Chondrocyte (in vitro differentiated cells): ENCODE measurements around the gene MDFIC. TPM values are rescaled to one million over a fixed set of nuclear protein-coding genes. Genes with fewer than 3 reads are reported as not detected.

Source experiments
- DNase-seq: peaks from one replicate; pipeline ENCODE4 v3.0.0; 2021; ENCODE audit warnings: mixed read lengths, low spot score
- H3K27ac Mint-ChIP-seq: one replicate; pipeline ENCODE4 v1.8.0; 2021; ENCODE audit warnings: mild to moderate bottlenecking, moderate library complexity, mixed read lengths; ENCODE audit not compliant: unreplicated experiment
- H3K27me3 Mint-ChIP-seq: 2 replicates; pipeline ENCODE4 v1.8.0; 2021; ENCODE audit warnings: low read depth, mixed read lengths
- H3K36me3 Mint-ChIP-seq: 2 replicates; pipeline ENCODE4 v1.8.0; 2021; ENCODE audit warnings: low read depth, mixed read lengths
- H3K4me1 Mint-ChIP-seq: 2 replicates; pipeline ENCODE4 v1.8.0; 2021; ENCODE audit warnings: low read depth, mild to moderate bottlenecking, mixed read lengths
- H3K4me3 Mint-ChIP-seq: one replicate; pipeline ENCODE4 v1.8.0; 2021; ENCODE audit warnings: mild to moderate bottlenecking, moderate library complexity, mixed read lengths; ENCODE audit not compliant: unreplicated experiment
- H3K9me3 Mint-ChIP-seq: 2 replicates; pipeline ENCODE4 v1.8.0; 2021; ENCODE audit warnings: low read depth, mixed read lengths
- total RNA-seq: library from RNA; stranded (reverse); gene quantifications from 3 replicates; pipeline ENCODE4 v1.2.1, GENCODE V29; 2021
- TF ChIP-seq, protein P1 (sequence below): fragments of 200-600 bp; sonication (generic); IDR thresholded peaks from 2 replicates; pipeline ENCODE4 v1.5.0; 2021; ENCODE audit warnings: antibody characterized with exemption, mild to moderate bottlenecking, moderate library complexity

MDFIC gene
- total RNA-seq, 1 donor from 2014 or later, result 15.6 TPM

DNA sequence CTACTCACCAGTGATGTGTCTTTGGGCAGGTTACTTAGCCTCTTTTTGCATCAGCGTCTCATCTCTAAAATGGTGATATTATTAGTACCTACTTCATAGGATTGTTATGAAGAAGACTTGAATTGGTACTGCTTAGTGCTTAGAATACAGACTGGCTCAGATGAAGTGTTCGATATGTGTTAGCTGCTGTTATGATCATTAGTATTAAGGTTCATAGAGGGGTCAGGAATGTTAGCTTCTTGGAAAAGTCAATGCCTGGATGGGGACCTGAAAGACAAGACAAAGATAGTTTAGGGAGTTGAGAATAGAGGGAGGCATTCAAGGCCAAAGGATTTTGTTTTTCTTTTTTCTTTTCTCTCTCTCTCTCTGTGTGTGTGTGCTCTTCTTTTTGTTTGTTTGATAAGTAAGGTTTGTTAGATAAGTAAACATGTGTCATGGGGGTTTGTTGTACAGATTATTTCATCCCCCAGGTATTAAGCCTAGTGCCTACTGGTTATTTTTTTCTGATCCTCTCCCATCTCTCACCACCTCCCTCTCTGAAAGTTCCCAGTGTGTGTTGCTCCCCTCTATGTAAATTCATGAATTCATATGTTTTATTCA, 63.3 kb downstream of the MDFIC start:
- TF ChIP-seq, protein P1, sequence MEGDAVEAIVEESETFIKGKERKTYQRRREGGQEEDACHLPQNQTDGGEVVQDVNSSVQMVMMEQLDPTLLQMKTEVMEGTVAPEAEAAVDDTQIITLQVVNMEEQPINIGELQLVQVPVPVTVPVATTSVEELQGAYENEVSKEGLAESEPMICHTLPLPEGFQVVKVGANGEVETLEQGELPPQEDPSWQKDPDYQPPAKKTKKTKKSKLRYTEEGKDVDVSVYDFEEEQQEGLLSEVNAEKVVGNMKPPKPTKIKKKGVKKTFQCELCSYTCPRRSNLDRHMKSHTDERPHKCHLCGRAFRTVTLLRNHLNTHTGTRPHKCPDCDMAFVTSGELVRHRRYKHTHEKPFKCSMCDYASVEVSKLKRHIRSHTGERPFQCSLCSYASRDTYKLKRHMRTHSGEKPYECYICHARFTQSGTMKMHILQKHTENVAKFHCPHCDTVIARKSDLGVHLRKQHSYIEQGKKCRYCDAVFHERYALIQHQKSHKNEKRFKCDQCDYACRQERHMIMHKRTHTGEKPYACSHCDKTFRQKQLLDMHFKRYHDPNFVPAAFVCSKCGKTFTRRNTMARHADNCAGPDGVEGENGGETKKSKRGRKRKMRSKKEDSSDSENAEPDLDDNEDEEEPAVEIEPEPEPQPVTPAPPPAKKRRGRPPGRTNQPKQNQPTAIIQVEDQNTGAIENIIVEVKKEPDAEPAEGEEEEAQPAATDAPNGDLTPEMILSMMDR, result no peak
- no peaks in the 10 kb centered on the region for H3K27me3 Mint-ChIP-seq
- H3K36me3 Mint-ChIP-seq, result peaks cover 6% of the 10 kb centered on the region
- H3K4me1 Mint-ChIP-seq, result peaks cover 11% of the 10 kb centered on the region
- no peak for DNase-seq
- no peaks in the 10 kb centered on the region for H3K9me3 Mint-ChIP-seq
- H3K27ac Mint-ChIP-seq, result no peak overlapping the region
- H3K4me3 Mint-ChIP-seq, result no peak overlapping the region

DNA sequence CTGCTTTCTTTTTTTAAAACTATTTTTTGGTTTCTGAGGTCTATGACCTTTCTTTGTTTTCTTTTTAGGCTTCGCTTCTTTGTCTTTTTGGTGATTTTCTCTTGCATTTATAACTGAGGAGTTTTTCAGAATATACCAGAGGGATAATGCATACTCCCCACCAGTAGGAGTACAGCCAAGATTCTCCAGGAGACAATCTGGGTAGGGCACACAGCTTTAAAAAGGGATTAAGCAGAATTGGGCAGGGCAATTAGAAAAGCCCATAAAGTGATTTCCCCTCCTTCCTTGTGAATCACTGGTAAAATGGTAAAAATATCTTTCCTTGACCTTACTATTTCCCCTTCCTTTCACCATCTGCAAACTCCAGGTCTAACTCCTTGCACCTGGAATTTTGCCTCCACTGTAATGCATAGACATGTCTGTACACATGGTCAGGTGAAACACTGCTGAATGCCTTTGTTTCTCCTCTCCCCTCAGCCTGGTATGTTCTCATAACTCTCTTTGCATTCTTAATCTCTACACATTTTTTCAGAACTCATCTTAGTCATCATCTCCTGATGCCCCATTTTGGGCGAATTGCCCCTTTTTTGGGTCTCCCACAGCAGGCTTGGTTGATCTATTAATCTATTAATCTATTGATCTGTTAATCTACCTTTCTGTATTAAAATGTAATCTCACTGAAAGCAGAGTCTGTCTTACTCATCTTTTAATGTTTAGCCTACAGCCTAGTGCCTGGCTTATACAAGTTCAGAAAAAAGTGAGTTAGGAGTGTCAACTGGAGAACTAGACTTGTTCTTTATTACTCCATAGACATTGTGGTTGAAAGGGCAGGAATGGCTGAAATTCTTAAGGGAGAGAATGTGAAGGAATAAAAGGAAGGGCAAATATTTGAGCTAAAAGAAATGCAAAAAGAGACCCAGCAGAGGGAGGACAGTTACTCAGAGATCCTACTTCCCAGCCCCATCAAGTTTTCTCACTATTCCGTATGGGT, 64.6 kb downstream of the MDFIC start:
- H3K4me1 Mint-ChIP-seq, result peaks cover 11% of the 10 kb centered on the region
- no peak for DNase-seq
- TF ChIP-seq, protein P1, result no peak
- no peaks in the 10 kb centered on the region for H3K9me3 Mint-ChIP-seq
- no peak overlapping the region for H3K4me3 Mint-ChIP-seq
- H3K27ac Mint-ChIP-seq, result no peak overlapping the region
- peaks cover 5% of the 10 kb centered on the region for H3K36me3 Mint-ChIP-seq
- no peaks in the 10 kb centered on the region for H3K27me3 Mint-ChIP-seq

- Mint-ChIP-seq H3K36me3 (peaks cover 7% of the 10 kb centered on the region), H3K4me1 (peaks cover 11% of the 10 kb centered on the region), H3K4me3 (no peak overlapping the region), H3K27ac (no peak overlapping the region), H3K27me3 (no peaks in the 10 kb centered on the region), H3K9me3 (no peaks in the 10 kb centered on the region)
- no peak for DNase-seq
- TF ChIP-seq, protein P1, result no peak
Observed at GRCh38 chr7:114988026-114988425, 66.1 kb downstream of the MDFIC start.

DNA sequence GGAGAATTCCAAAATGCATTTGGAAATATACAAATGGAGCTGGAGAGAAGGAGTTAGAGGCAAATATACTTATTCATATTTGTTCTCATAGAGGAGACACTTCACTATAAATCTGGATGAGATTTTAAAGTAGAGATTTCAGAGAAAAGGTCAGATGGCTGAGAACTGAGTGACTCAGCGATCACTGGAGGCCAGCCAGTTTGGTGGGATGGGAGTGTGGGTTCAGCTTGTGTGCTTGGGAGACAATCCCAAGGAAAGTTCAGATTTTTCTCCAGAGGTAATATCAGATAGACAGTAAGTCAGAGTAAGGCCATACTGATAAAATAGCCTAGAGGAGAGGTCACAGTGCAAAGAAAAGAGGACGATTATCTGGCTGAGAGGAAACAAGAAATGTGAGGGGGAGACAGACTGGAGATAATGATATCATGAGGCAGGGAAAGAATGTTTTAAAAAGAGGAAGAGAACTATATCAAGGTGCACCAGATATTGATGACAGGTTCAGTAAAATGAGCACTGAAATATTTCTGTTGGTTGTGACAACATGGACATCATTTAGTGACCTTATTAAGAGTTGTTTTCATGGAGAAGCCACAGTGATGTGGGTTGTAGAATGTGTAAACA, 67.0 kb downstream of the MDFIC start:
- TF ChIP-seq, protein P1, result no peak
- Mint-ChIP-seq H3K9me3 (no peaks in the 10 kb centered on the region), H3K27ac (no peak overlapping the region), H3K36me3 (peaks cover 10% of the 10 kb centered on the region), H3K4me3 (no peak overlapping the region), H3K4me1 (peaks cover 11% of the 10 kb centered on the region), H3K27me3 (no peaks in the 10 kb centered on the region)
- no peak for DNase-seq

GRCh38 chr7:114989531-114989930, 67.6 kb downstream of the MDFIC start:
- Mint-ChIP-seq H3K4me1 (peaks cover 11% of the 10 kb centered on the region), H3K4me3 (no peak overlapping the region)

More at GRCh38 chr7:114989531-114989930, 67.6 kb downstream of the MDFIC start:
- no peaks in the 10 kb centered on the region for H3K9me3 Mint-ChIP-seq
- TF ChIP-seq, protein P1, result no peak
- H3K36me3 Mint-ChIP-seq, result peaks cover 10% of the 10 kb centered on the region
- no peak for DNase-seq
- no peak overlapping the region for H3K27ac Mint-ChIP-seq
- no peaks in the 10 kb centered on the region for H3K27me3 Mint-ChIP-seq
